GM21447 (cell line): ENCODE measurements around the gene NUMBL.
"Not testable (repeated sequence)": the region's sequence is repeated elsewhere in the genome, so short reads cannot be mapped to it uniquely, and the experiment has no call there.

Experiments used
- ATAC-seq: cut with Tn5 transposase; IDR thresholded peaks from one replicate; pipeline ENCODE4 v1.9.1; 2021; ENCODE audit not compliant: unreplicated experiment

The NUMBL gene

GRCh38 chr19:40633207-40633606, 57.2 kb downstream of the NUMBL start:
- no peak for ATAC-seq

GRCh38 chr19:40632311-40633036, 58.0 kb downstream of the NUMBL start:
- ATAC-seq: no peak

- ATAC-seq: no peak
Measured at GRCh38 chr19:40630571-40631160, 59.8 kb downstream of the NUMBL start.

GRCh38 chr19:40629346-40629745, 61.1 kb downstream of the NUMBL start:
- ATAC-seq: no peak

DNA sequence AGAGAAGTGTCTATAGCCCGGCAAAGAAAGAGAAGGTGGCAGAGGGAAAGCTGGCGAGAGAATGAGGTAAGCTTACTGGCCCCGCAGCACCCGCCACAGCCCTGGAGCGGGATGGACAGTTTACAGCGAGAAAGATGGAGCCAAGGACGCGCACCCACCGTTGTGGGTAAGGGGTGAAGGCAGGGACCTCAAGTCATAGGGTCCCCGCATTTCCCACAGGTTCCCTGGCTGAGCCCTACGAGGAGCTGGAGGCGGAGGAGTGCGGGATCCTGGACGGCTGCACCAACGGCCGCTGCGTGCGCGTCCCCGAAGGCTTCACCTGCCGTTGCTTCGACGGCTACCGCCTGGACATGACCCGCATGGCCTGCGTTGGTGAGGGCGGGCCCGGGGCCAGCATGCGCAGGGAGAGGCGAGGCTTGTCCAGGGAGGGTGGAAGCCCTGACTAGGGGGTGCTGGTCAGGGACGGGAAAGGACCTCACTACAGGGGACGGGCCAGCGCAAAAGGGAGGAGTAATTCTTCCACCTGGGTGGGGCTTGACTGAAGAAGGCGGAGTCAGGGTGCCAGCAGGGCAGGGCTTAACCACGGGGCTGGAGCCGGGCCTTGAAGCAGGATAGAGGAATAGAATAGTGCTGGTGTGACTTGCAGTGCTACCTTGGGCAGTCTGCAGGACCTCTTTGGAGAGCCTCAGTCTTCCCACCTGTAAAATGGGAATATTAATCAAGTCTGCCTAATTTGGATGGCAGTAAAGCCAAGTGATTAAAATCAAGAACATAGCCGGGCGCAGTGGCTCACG, 62.8 kb downstream of the NUMBL start:
- ATAC-seq: no peak

DNA sequence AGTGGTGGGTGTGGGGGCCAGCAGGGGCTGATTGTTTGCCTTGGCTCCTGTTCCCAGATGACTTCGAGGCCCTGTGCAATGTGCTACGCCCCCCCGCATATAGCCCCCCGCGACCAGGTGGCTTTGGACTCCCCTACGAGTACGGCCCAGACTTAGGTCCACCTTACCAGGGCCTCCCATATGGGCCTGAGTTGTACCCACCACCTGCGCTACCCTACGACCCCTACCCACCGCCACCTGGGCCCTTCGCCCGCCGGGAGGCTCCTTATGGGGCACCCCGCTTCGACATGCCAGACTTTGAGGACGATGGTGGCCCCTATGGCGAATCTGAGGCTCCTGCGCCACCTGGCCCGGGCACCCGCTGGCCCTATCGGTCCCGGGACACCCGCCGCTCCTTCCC, 63.5 kb downstream of the NUMBL start:
- no peak for ATAC-seq

GRCh38 chr19:40625406-40626120, 64.9 kb downstream of the NUMBL start:
- ATAC-seq: no peak

DNA sequence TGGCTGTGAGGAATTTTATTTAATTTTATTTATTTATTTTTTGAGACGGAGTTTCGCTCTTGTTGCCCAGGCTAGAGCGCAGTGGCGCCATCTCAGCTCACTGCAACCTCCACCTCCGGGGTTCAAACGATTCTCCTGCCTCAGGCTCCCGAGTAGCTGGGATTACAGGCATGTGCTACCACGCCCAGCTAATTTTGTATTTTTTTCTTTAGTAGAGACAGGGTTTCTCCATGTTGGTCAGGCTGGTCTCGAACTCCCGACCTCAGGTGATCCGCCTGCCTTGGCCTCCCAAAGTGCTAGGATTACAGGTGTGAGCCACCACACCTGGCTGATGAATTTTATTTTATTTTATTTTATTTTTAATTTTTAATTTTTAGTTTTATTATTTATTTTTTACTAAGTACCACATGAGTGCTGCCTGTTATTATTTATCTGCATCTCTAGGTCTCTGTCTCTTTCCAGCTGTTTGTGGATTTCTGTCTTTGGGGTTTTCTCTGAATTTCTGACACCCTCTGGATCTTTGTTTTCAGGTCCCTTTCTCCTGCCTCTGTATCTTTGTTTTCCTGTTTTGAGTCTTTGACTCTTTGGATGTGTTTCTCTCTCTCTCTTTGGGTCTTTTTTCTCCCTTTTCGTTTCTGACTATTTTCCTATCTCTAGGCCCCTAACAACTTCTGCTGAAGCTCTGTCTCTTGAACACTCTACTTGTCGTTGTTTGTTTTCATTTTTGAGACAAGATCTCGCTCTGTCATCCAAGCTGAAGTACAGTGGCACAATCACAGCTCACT, 65.9 kb downstream of the NUMBL start:
- ATAC-seq: not testable (repeated sequence)

- no peak for ATAC-seq
Measured at GRCh38 chr19:40623403-40624251, 66.8 kb downstream of the NUMBL start.

GRCh38 chr19:40622773-40623075, 67.7 kb downstream of the NUMBL start:
- ATAC-seq: no peak

DNA sequence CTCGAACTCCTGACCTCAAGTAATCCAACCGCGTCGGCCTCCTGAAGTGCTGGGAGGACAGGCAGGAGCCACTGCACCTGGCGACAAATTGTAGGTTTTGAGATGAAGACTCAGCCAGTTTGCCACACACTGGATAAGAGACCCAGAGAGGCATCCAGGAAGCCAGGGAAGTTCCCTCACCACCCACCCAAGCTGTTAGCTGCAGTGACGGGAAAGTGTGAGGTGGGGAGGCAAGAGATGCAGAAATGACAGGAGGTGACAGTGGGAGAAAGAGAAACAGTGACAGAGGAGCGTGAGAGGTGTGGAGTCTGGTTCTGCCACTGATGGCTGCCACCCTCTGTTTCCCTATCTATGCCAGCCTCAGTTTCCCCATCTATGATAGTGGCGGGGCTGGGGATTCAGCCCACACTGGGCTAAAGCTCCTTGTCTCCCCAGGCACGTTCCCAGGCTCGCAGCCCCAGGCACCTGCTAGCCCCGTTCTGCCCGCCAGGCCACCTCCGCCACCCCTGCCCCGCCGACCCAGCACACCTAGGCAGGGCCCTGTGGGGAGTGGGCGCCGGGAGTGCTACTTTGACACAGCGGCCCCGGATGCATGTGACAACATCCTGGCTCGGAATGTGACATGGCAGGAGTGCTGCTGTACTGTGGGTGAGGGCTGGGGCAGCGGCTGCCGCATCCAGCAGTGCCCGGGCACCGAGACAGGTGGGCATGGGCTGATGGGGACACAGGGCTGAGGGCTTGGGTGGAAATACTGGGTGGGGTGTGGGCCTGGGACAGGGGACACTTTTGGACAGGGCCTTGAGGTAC, 68.3 kb downstream of the NUMBL start:
- no peak for ATAC-seq

GRCh38 chr19:40621283-40621682, 69.2 kb downstream of the NUMBL start:
- ATAC-seq: no peak

DNA sequence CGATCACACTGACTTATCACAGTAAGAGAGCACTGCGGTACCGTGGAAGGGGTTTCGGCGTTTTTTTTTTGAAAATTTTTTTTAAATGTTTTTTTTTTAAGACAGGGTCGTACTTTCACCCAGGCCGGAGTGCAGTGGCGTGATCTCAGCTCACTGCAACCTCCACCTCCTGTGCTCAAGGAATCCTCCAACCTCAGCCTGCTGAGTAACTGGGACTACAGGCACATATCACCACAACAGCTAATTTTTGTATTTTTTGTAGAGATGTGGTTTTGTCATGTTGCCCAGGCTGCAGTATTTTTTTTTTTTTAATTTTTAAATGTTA, 70.3 kb downstream of the NUMBL start:
- ATAC-seq: no peak

DNA sequence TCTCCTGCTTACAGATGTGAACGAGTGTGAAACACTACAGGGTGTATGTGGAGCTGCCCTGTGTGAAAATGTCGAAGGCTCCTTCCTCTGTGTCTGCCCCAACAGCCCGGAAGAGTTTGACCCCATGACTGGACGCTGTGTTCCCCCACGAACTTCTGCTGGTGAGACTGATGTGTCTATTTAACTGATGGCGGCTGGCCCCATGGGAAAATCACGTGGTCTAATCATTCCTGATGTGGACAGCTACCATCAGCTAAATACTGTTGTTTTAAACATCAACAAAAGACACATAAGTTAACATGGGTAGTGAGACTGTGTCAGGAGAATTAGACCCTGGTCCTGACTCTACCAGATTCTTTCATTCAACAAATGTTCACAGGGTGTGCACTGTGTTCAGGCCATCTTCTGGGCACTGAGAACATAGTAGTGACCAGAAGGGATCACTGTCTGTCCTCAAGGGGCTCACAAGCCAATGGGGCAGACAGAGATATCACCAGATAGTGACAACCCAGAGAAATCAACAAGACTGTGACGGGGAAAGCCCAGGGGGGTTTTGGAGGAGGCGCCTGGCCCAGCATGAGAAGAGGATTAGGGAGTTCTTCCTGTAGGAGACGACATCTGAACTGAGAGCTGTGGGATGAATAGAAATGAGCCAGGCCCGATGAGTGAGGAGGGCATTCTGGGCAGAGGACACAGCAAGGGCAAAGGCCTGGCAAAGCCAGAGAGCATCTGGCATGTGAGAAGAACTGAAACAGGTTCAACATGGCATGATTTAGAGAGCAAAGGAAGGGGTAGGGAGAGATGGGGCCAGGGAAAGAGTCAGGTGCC, 70.9 kb downstream of the NUMBL start:
- no peak for ATAC-seq

- ATAC-seq: no peak
Measured at GRCh38 chr19:40617961-40618360, 72.5 kb downstream of the NUMBL start.

GRCh38 chr19:40616941-40617340, 73.5 kb downstream of the NUMBL start:
- ATAC-seq: no peak

- ATAC-seq: no peak
Measured at GRCh38 chr19:40616178-40616577, 74.3 kb downstream of the NUMBL start.
